GM19328 (cell line): ENCODE measurements around the gene PHF3.

ENCODE experiments used
- ATAC-seq: cut with Tn5 transposase; IDR thresholded peaks from one replicate; pipeline ENCODE4 v1.9.1; 2021; ENCODE audit warnings: mild to moderate bottlenecking, moderate library complexity; ENCODE audit not compliant: unreplicated experiment

Gene PHF3

GRCh38 chr6:63760199-63760598 lies 124.6 kb downstream of the PHF3 start:
- no peak for ATAC-seq

GRCh38 chr6:63764318-63764916 lies 128.8 kb downstream of the PHF3 start:
- ATAC-seq: no peak
